ENCODE results near the gene PCSK5. TPM values are rescaled to one million over a fixed set of nuclear protein-coding genes. Genes with fewer than 3 reads are reported as not detected.
A peak's percentile ranks its signal among the peaks of the same experiment; 100 is the strongest.

PCSK5 gene
- total RNA-seq, 1 experiment from 2014 or later, result 7.5 TPM

DNA sequence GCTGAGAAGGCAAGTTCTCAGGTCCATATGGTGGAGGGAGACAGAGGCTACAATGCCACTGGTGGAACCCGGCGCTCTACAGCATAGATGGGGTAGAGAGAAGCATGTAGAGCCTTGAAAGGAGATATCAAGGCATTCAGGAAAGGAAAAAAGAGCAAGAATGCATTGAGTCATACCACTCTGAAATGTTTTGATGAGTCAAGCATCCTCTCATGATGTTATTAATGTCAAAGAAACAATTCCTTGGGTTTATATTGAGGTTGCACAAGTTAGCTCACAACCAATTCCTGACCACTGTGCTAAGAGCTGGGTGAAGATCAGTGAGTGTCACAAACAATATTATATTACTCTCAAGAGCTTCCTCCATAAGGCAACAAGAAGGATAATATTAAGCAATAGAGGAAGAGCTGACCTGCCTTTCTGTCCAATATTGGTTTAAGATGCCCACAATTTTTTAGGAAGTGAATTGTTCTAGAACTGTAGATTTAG, 325.7 kb downstream of the PCSK5 start:
- no peak overlapping the region for H3K23ac ChIP-seq (ENCODE audit: insufficient read length, low read depth, low read length)
- H2BK12ac ChIP-seq (ENCODE audit: insufficient read length, low read depth, low read length), result no peak overlapping the region
- H2BK5ac ChIP-seq (ENCODE audit: insufficient read length, low read length), result no peak overlapping the region
- H2BK15ac ChIP-seq (ENCODE audit: low read depth, low read length), result no peak overlapping the region
- H4K91ac ChIP-seq (ENCODE audit: insufficient read length, low read depth, low read length), result no peak overlapping the region
- no peak overlapping the region for H3K56ac ChIP-seq (ENCODE audit: insufficient read length, low read depth, low read length)
- peaks cover 10 to 11% of the 10 kb centered on the region in 2 experiments for H3K4me1 Mint-ChIP-seq
- H3K4me1 ChIP-seq (ENCODE audit: insufficient read depth, low read length), result no peaks in the 10 kb centered on the region; the same call in 1 of the 2 replicates
- H3K9ac ChIP-seq (ENCODE audit: extremely low read depth, insufficient read length, low read length), result no peak overlapping the region
- H4K20me1 ChIP-seq (ENCODE audit: control insufficient read depth, insufficient read depth, insufficient read length), result no peaks in the 10 kb centered on the region
- H3K79me2 ChIP-seq (ENCODE audit: insufficient read depth, low read length), result no peaks in the 10 kb centered on the region
- H2BK20ac ChIP-seq (ENCODE audit: low read depth, low read length, poor library complexity, severe bottlenecking), result no peak overlapping the region
- H2AK5ac ChIP-seq (ENCODE audit: insufficient read length, low read length), result no peak overlapping the region
- H3K4me3 Mint-ChIP-seq, result no peak overlapping the region
- no peak overlapping the region for H2BK120ac ChIP-seq (ENCODE audit: low read depth, low read length, poor library complexity, severe bottlenecking)
- no peaks in the 10 kb centered on the region for H3K79me1 ChIP-seq (ENCODE audit: insufficient read depth, low read depth, low read length, poor library complexity, severe bottlenecking)
- H3K9me3 Mint-ChIP-seq, result no peaks in the 10 kb centered on the region
- no peaks in the 10 kb centered on the region for H3K23me2 ChIP-seq (ENCODE audit: insufficient read length, low read depth, low read length, poor library complexity, severe bottlenecking)
- no peak for DNase-seq
- no peak overlapping the region for H4K8ac ChIP-seq (replicated peaks; ENCODE audit: insufficient read length, low read depth, low read length)
- no peaks in the 10 kb centered on the region for H3K36me3 Mint-ChIP-seq (ENCODE audit: insufficient read depth in 1 of 3, low read depth in 3 of 3)
- H3K18ac ChIP-seq (ENCODE audit: insufficient read length, low read depth, low read length), result no peak overlapping the region
- WGBS (ENCODE audit: extremely low coverage, insufficient read length, low lambda C conversion rate), result no CpG with 5 or more reads among the region's 2 CpGs
- H3K4ac ChIP-seq (ENCODE audit: low read depth, low read length), result no peak overlapping the region
- no peak overlapping the region for H3K14ac ChIP-seq (ENCODE audit: insufficient read depth, low read length)
- peak overlapping the region in 1 of 3 experiments; percentile 75; a peak in 1 of 7 replicates for H3K27ac Mint-ChIP-seq
- no peaks in the 10 kb centered on the region for H3K27me3 ChIP-seq (ENCODE audit: insufficient read depth, low read length)
- no peak overlapping the region for H2AFZ ChIP-seq (ENCODE audit: low read length)
- no peaks in the 10 kb centered on the region for H3K9me3 ChIP-seq (ENCODE audit: control insufficient read depth, low read depth, low read length)
- H3T11ph ChIP-seq (ENCODE audit: low read length), result no peak overlapping the region
- H3K4me2 ChIP-seq (ENCODE audit: insufficient read depth, insufficient read length, low read length), result no peak overlapping the region
- TF ChIP-seq, protein P1, sequence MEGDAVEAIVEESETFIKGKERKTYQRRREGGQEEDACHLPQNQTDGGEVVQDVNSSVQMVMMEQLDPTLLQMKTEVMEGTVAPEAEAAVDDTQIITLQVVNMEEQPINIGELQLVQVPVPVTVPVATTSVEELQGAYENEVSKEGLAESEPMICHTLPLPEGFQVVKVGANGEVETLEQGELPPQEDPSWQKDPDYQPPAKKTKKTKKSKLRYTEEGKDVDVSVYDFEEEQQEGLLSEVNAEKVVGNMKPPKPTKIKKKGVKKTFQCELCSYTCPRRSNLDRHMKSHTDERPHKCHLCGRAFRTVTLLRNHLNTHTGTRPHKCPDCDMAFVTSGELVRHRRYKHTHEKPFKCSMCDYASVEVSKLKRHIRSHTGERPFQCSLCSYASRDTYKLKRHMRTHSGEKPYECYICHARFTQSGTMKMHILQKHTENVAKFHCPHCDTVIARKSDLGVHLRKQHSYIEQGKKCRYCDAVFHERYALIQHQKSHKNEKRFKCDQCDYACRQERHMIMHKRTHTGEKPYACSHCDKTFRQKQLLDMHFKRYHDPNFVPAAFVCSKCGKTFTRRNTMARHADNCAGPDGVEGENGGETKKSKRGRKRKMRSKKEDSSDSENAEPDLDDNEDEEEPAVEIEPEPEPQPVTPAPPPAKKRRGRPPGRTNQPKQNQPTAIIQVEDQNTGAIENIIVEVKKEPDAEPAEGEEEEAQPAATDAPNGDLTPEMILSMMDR (conservative IDR thresholded peaks at IDR 0.05), result no peak
- H4K5ac ChIP-seq (ENCODE audit: insufficient read length, low read depth, low read length), result no peak overlapping the region
- no peaks in the 10 kb centered on the region for H3K27me3 Mint-ChIP-seq (ENCODE audit: low read depth)
- no peak overlapping the region for H3K27ac ChIP-seq (ENCODE audit: insufficient read length, low read depth, low read length)

All from H9 (cell line).